WTC11 (cell line): ENCODE measurements around the gene FBXO36. TPM values are rescaled to one million over a fixed set of nuclear protein-coding genes. Genes with fewer than 3 reads are reported as not detected.

Experiments
- ATAC-seq: fragments of 200-7000 bp; cut with Tn5 transposase; 2 replicates; pipeline ENCODE4 v1.10.0; 2021; ENCODE audit warnings: mild to moderate bottlenecking, moderate library complexity
- CTCF ChIA-PET: fragments of 300-600 bp; sonication (Branson Sonifier 250); formaldehyde crosslinking; loops from one replicate; lab custom pipeline; 2021; ENCODE audit warnings: antibody characterized with exemption; lab: Charles Lee
- POLR2A ChIA-PET: fragments of 350-600 bp; sonication (Branson Sonifier 250); formaldehyde crosslinking; loops from one replicate; lab custom pipeline; 2021; ENCODE audit warnings: antibody characterized with exemption; lab: Charles Lee
- DNase-seq: peaks from one replicate; pipeline ENCODE4 v3.0.0; 2021; ENCODE audit warnings: low spot score
- H3K27ac Mint-ChIP-seq: 2 replicates; pipeline ENCODE4 v1.8.0; 2021; ENCODE audit warnings: mixed read lengths
- H3K27me3 Mint-ChIP-seq: 2 replicates; pipeline ENCODE4 v1.8.0; 2021; ENCODE audit warnings: low read depth, mild to moderate bottlenecking, moderate library complexity, mixed read lengths
- H3K36me3 Mint-ChIP-seq: 2 replicates; pipeline ENCODE4 v1.8.0; 2021; ENCODE audit warnings: mixed read lengths
- H3K4me1 Mint-ChIP-seq: 2 replicates; pipeline ENCODE4 v1.8.0; 2022; ENCODE audit warnings: mixed read lengths
- H3K4me3 Mint-ChIP-seq: 2 replicates; pipeline ENCODE4 v1.8.0; 2021; ENCODE audit warnings: mild to moderate bottlenecking, moderate library complexity, mixed read lengths
- H3K9me3 Mint-ChIP-seq: 2 replicates; pipeline ENCODE4 v1.8.0; 2021; ENCODE audit warnings: mixed read lengths
- CREM ChIP-seq: sonication (generic); formaldehyde crosslinking; IDR thresholded peaks from 2 replicates; pipeline ENCODE4 v1.8.1; 2022; ENCODE audit warnings: mild to moderate bottlenecking, missing genetic modification reagents, moderate library complexity
- E2F1 ChIP-seq: sonication (generic); formaldehyde crosslinking; IDR thresholded peaks from 2 replicates; pipeline ENCODE4 v1.8.0; 2022; ENCODE audit warnings: mild to moderate bottlenecking, missing genetic modification reagents
- E2F4 ChIP-seq: sonication (generic); formaldehyde crosslinking; IDR thresholded peaks from 2 replicates; pipeline ENCODE4 v1.8.1; 2022; ENCODE audit warnings: low read depth, mild to moderate bottlenecking, moderate library complexity, missing genetic modification reagents, borderline replicate concordance
- ETV6 ChIP-seq: sonication (generic); formaldehyde crosslinking; IDR thresholded peaks from 2 replicates; pipeline ENCODE4 v1.8.1; 2022; ENCODE audit warnings: mild to moderate bottlenecking, missing genetic modification reagents
- NFE2L1 ChIP-seq: sonication (generic); formaldehyde crosslinking; IDR thresholded peaks from 2 replicates; pipeline ENCODE4 v1.8.1; 2023; ENCODE audit warnings: missing genetic modification reagents
- PRDM15 ChIP-seq: sonication (generic); formaldehyde crosslinking; IDR thresholded peaks from 2 replicates; pipeline ENCODE4 v1.8.0; 2022; ENCODE audit warnings: missing genetic modification reagents
- RELA ChIP-seq: sonication (generic); formaldehyde crosslinking; IDR thresholded peaks from 2 replicates; pipeline ENCODE4 v1.8.1; 2022; ENCODE audit warnings: missing genetic modification reagents, mild to moderate bottlenecking, borderline replicate concordance
- ZBTB21 ChIP-seq: sonication (generic); formaldehyde crosslinking; IDR thresholded peaks from 2 replicates; pipeline ENCODE4 v1.8.1; 2023; ENCODE audit warnings: mild to moderate bottlenecking, missing genetic modification reagents, borderline replicate concordance
- ZNF138 ChIP-seq: sonication (generic); formaldehyde crosslinking; conservative IDR thresholded peaks from 2 replicates; pipeline ENCODE4 v1.8.1; 2022; ENCODE audit warnings: mild to moderate bottlenecking, moderate library complexity, missing genetic modification reagents
- ZNF423 ChIP-seq: fragments of 250-450 bp; sonication (Bioruptor Pico); IDR thresholded peaks from 2 replicates; pipeline ENCODE4 v2.1.2; 2022; ENCODE audit warnings: mild to moderate bottlenecking, moderate library complexity
- total RNA-seq: library from RNA; stranded (reverse); gene quantifications from 3 replicates; pipeline ENCODE4 v1.2.3, GENCODE V29; 2021
- TF ChIP-seq, protein P1 (sequence below): fragments of 250-450 bp; sonication (Bioruptor Pico); IDR thresholded peaks from 2 replicates; pipeline ENCODE4 v1.9.0; 2021; ENCODE audit warnings: mild to moderate bottlenecking

FBXO36 gene
- total RNA-seq, 1 experiment from 2014 or later = 5.3 TPM

GRCh38 chr2:229980431-229981184 lies 58.3 kb downstream of the FBXO36 start:
- POLR2A ChIA-PET = no interaction called here
- ATAC-seq = peak; percentile 87
- Mint-ChIP-seq H3K4me3 (no peak overlapping the region), H3K4me1 (peaks cover 19% of the 10 kb centered on the region), H3K9me3 (no peaks in the 10 kb centered on the region), H3K27me3 (no peaks in the 10 kb centered on the region), H3K27ac (peak overlapping the region; percentile 67), H3K36me3 (0 out of 2 replicates have a peak, but pooled peaks cover 3% of the 10 kb centered on the region)
- CTCF ChIA-PET = no interaction called here
- DNase-seq = peak; percentile 13
- no peak for TF ChIP-seq ETV6 (CRISPR knock-in tag)
- no peak for TF ChIP-seq E2F1 (CRISPR knock-in tag)
- TF ChIP-seq PRDM15 (CRISPR knock-in tag) = peak; percentile 86
- no peak for TF ChIP-seq ZNF138 (CRISPR knock-in tag)

- no peak for TF ChIP-seq E2F4 (CRISPR knock-in tag)
- TF ChIP-seq ZNF423 (CRISPR knock-in tag) = no peak
- TF ChIP-seq PRDM15 (CRISPR knock-in tag) = no peak
- TF ChIP-seq, all 79 proteins: peak for 0
- Mint-ChIP-seq H3K9me3 (0 out of 2 replicates have a peak, but pooled peaks cover 3% of the 10 kb centered on the region), H3K4me1 (no peaks in the 10 kb centered on the region), H3K27ac (no peak overlapping the region), H3K36me3 (peaks cover 2% of the 10 kb centered on the region; the same call in 1 of the 2 replicates), H3K4me3 (no peak overlapping the region), H3K27me3 (no peaks in the 10 kb centered on the region)
- DNase-seq (no peak), ATAC-seq (no peak)
- ChIA-PET POLR2A (no interaction called here), CTCF (no interaction called here)
These were observed 70.9 kb downstream of the FBXO36 start for GRCh38 chr2:229993236-229993635.

DNA sequence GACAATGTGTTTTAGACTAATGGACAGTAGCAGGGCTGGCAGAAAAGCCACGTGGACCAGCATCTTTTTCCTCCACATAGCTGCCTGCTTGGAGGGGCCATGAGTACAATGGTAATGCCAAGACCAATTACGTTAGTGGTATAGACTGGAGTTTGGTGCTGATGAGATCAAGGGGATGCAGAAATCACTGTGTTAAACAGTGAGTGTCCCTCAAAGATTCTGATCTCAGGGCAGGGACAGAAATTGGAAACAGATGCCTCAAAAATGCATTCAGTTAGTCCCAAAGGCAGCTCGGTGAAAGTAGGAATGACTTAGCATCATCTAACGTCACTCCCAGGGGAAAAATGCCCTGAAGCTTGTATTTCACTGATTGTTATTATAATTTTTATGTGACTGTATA lies 74.0 kb downstream of the FBXO36 start:
- peaks cover 2% of the 10 kb centered on the region; the same call in 1 of the 2 replicates for H3K36me3 Mint-ChIP-seq
- CTCF ChIA-PET = no interaction called here
- no peak for DNase-seq
- no peak overlapping the region for H3K27ac Mint-ChIP-seq
- TF ChIP-seq RELA (CRISPR knock-in tag) (no peak), E2F1 (CRISPR knock-in tag) (no peak), CREM (no peak), ZNF138 (CRISPR knock-in tag) (no peak), ZBTB21 (CRISPR knock-in tag) (no peak), NFE2L1 (no peak)
- TF ChIP-seq, protein P1, sequence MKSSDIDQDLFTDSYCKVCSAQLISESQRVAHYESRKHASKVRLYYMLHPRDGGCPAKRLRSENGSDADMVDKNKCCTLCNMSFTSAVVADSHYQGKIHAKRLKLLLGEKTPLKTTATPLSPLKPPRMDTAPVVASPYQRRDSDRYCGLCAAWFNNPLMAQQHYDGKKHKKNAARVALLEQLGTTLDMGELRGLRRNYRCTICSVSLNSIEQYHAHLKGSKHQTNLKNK (CRISPR knock-in tag) = no peak
- TF ChIP-seq, all 79 proteins: peak for 0
- no peaks in the 10 kb centered on the region for H3K27me3 Mint-ChIP-seq
- no peaks in the 10 kb centered on the region for H3K4me1 Mint-ChIP-seq
- H3K4me3 Mint-ChIP-seq = no peak overlapping the region
- ATAC-seq = no peak
- POLR2A ChIA-PET = no interaction called here
- H3K9me3 Mint-ChIP-seq = 0 out of 2 replicates have a peak, but pooled peaks cover 3% of the 10 kb centered on the region
